NCI-H1092 treated with DMSO at 0.1 percent for 48 hours (cell line): ENCODE measurements around the gene ACTL6B.

ENCODE experiments used
- DNase-seq: peaks from one replicate; lab custom pipeline; 2025; lab: John Stamatoyannopoulos, UW

ACTL6B gene

GRCh38 chr7:100683659-100684533 lies 27.6 kb upstream of the ACTL6B start:
- no peak for DNase-seq

GRCh38 chr7:100682991-100683658 lies 26.9 kb upstream of the ACTL6B start:
- no peak for DNase-seq

GRCh38 chr7:100682228-100682741 lies 26.0 kb upstream of the ACTL6B start:
- no peak for DNase-seq

DNA sequence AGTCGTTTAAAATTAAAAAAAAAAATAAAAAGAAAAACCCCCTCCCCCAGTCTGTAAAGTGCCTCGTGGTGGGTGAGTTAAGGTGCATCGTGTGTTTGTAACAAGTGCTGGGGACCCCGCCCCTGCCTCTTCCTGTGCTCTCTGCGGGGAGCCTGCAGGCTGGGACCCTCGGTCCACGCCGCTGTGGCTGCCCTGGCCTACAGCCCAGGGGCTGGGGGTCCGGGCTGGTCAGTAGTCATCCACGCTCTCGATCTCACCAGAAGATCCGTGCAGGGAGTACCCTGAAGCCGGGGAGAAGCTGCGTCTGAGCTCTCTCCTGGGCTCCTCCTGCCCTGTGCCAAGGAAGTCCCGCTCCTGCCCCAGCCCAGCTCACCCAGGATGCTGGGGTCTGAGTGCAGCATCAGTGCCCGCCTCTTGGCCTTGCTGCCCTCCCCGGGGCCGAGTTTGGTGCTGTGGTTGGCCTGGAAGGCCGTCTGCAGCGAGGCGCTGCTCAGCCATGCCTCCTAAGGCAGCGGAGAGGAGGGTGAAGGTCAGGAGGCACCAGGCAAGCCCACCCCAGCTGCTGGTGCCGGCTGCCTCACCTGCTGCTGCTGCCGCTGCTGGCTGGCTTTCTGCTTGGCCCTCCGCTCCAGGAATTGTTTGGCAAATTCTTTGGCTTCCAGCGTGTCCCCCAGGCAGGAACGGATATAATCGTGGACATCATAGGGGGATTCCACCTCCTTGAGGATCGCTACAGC lies 25.4 kb upstream of the ACTL6B start:
- DNase-seq, result no peak

GRCh38 chr7:100680576-100681271 lies 24.5 kb upstream of the ACTL6B start:
- no peak for DNase-seq

GRCh38 chr7:100679927-100680575 lies 23.8 kb upstream of the ACTL6B start:
- DNase-seq, result no peak

DNA sequence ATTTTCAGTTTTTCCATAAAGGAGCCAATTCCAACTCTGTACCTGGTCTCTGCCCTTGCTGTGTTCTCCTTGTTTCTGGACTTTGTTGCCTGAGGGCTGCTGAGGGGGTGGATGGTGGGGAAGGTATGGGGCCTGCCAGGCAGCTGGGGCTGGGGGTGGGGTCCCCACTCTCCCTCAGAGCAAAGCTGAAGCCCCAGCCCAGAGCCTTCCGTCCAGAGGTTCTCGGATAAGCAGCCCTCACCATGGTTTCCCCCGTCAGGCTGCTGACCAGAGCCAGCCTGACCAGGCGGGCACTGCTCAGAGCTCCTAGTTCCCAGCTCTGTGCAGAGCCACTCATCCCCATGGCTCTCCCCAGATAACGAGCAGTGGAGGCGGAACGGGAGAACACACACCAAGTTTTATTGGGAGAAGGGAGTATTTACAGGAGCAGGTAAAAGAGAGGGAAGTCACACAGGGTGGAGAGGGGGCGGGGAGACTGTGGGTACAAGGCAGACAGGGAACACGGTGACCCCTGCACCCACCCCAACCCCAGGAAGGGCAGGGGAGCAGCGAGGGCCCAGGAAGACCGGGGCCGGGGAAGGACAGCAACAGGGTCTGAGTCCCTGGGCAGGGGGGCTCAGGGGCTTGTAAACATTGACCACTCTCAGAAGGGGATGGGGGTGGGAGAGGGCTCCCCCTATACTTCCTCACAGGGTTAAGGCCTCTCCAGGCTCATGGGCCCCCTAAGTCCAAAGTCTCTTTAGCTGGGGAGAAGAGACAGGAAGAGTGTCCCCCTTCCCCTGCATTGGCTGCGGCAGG lies 23.1 kb upstream of the ACTL6B start:
- DNase-seq, result no peak

- no peak for DNase-seq
Measured at GRCh38 chr7:100678291-100678984, 22.2 kb upstream of the ACTL6B start.

GRCh38 chr7:100677308-100678267 lies 21.3 kb upstream of the ACTL6B start:
- no peak for DNase-seq

DNA sequence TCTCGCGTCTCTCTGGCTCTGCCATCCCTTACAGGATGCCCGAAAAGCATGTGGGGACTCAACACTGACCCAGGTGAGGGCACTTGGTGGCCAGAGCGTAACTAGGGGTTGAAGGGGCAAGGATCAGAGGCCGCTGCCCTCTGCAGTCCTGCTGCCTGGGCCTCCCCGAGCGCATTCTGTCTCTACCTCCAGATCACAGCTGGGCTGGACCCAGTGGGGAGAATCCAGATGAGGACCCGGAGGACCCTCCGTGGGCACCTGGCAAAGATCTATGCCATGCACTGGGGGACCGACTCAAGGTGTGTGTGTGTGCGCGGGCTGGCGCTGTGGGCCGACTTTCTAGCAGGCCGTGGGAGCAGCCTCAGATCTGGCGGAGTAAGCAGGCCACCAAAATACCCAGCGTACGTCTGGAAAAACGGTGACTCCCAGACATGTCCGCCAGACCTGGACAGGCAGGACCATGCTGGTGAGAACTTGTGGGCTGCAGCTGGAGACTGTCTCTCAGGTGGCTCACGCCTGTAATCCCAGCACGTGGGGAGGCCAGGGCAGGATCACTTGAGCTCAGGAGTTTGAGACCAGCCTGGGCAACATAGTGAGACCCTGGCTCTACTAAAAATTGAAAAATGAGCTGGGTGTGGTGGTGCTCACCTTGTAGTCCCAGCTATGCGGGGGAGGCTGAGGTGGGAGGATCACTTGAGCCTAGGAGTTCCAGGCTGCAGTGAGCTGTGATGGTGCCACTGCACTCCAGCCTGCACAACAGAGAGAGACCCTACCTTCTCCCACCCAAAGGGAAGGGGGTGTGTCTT lies 20.5 kb upstream of the ACTL6B start:
- DNase-seq, result no peak

GRCh38 chr7:100675581-100676350 lies 19.5 kb upstream of the ACTL6B start:
- DNase-seq, result peak; percentile 61

DNA sequence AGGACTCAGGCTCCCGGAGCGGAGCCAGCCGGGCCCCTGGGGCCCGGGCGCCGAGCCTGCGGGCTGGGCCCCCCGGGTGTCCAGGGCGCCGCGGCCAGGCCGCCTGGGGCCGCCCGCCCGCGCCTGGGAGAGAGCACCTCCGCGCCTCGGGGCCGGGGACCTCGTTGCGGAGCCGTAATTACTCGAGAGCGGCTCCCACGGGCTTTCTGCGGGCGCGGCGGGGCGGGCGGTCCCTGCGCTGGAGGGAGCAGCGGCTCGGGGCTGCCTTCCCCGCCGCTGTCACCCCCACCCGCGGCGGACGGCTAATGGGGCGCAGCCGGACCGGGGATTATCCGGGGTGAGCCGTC lies 18.8 kb upstream of the ACTL6B start:
- no peak for DNase-seq

- peak; percentile 32 for DNase-seq
Measured at GRCh38 chr7:100674411-100675104, 18.3 kb upstream of the ACTL6B start.

DNA sequence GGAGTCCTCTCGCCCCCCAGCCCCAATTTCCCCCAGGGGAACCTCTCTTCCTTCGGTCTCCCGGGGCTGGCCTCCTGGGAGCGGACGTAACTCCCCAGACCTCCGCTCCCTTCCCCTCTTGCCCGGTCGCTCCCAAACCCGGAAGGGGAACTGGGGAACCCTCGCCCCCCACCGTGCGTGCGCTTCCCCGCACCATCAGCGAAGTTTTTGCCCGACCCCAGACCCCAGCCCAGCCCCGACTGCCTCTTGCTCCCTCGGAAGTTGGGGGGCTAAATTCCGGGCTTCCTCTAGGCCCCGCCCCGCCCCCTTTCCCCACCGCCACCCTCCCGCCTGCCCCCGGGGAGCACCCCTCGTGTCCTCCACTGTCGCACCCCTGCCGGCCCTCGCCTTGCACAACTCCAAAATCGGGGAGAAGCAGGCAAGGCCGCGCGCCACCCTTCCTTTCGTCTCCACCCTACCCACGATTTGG lies 17.7 kb upstream of the ACTL6B start:
- DNase-seq, result peak; percentile 70

DNA sequence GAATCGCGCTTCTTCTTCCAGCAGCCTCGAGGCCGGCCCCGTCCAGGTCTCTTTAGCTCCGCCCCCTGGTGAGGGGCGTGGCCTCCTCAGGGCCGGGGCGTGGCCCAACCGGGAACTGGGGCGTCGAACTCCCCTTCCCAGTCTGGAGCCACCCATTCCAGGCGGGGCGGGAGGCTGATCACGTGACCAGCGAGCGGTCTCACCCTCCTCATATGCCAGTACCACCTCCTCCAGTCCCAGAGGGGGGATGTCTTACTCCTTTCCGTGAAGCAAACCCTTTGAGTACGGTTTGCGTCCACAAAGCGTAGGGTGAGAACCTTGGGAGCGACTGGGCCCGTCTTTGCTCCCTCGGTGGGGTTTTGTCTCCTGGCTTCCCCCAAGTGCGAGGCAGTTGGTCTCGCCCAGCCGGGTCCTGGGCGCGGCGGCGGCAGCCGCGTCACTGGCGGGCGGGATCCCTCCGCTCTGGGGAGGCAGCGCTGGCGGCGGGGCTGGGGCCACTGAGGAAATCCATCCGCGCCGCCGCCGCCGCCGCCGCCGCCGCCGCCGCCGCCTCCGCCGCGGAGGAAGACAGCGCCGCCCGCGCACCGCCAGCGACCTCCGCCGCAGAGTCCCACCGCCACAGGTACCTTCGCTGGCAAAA lies 17.2 kb upstream of the ACTL6B start, which contains the start of gene GNB2:
GNB2 (plus strand) TSS at position 439 of the 640 bp plus-strand sequence. CDS start 2,526 bp downstream, outside the sequence.
- peak; percentile 99 for DNase-seq
